HepG2 (cell line): ENCODE measurements around the gene FBRSL1. TPM values are rescaled to one million over a fixed set of nuclear protein-coding genes. Genes with fewer than 3 reads are reported as not detected.

Experiments
- FOXA3 ChIP-seq: IDR thresholded peaks from 2 replicates; pipeline ENCODE4 v1.6.1; 2016; ENCODE audit warnings: missing genetic modification reagents, missing compliant biosample characterization
- HNRNPL ChIP-seq: fragments of 200-400 bp; formaldehyde crosslinking; IDR thresholded peaks from 2 replicates; pipeline ENCODE4 v1.6.1; 2017; ENCODE audit warnings: mild to moderate bottlenecking, low read depth, low read length
- NFAT5 ChIP-seq: sonication (generic); formaldehyde crosslinking; IDR thresholded peaks from 2 replicates; pipeline ENCODE4 v1.4.0; 2020; ENCODE audit warnings: missing genetic modification reagents
- PAXIP1 ChIP-seq: sonication (generic); formaldehyde crosslinking; conservative IDR thresholded peaks from 2 replicates; pipeline ENCODE4 v1.4.0; 2020; ENCODE audit warnings: mild to moderate bottlenecking, missing genetic modification reagents, moderate library complexity
- PRDM15 ChIP-seq: sonication (generic); formaldehyde crosslinking; IDR thresholded peaks from 2 replicates; pipeline ENCODE4 v1.4.0; 2020; ENCODE audit warnings: missing genetic modification reagents
- TP53 ChIP-seq: sonication (generic); formaldehyde crosslinking; conservative IDR thresholded peaks from 2 replicates; pipeline ENCODE4 v1.4.0; 2020; ENCODE audit warnings: missing genetic modification reagents
- YEATS4 ChIP-seq: sonication (generic); formaldehyde crosslinking; IDR thresholded peaks from 2 replicates; pipeline ENCODE4 v1.4.0; 2020; ENCODE audit warnings: missing genetic modification reagents, borderline replicate concordance
- ZFY ChIP-seq: sonication (generic); formaldehyde crosslinking; IDR thresholded peaks from 2 replicates; pipeline ENCODE4 v1.4.0; 2020; ENCODE audit warnings: missing genetic modification reagents
- ZNF333 ChIP-seq: sonication (generic); formaldehyde crosslinking; IDR thresholded peaks from 2 replicates; pipeline ENCODE4 v1.4.0; 2020; ENCODE audit warnings: mild to moderate bottlenecking, missing genetic modification reagents, borderline replicate concordance
- ZNF710 ChIP-seq: sonication (generic); formaldehyde crosslinking; IDR thresholded peaks from 2 replicates; pipeline ENCODE4 v1.5.0; 2020; ENCODE audit warnings: mild to moderate bottlenecking, missing genetic modification reagents, borderline replicate concordance
- polyA plus RNA-seq, 8 experiments: library from polyadenylated mRNA; depleted of rRNA in 3 of 8; stranded (reverse) in 7 of 8; unstranded in 1 of 8; fragments of >200 nt; fragmentation: Illumina TruSeq in 4 of 8; extraction: Trizol in 4 of 8; gene quantifications; 2 replicates each; pipeline versions ENCODE4 v1.2.1 to v1.2.3, GENCODE V29; 2011 to 2016; ENCODE audit warnings: low read depth in 4 of 8, missing spikeins in 1 of 8, mixed read lengths in 1 of 8; ENCODE audit not compliant: insufficient read depth in 1 of 8
- total RNA-seq, 5 experiments: library from RNA; depleted of rRNA; stranded (reverse); fragments of >200 nt; fragmentation: Illumina TruSeq; extraction: Trizol; gene quantifications; 2 replicates each; pipeline ENCODE4 v1.2.3, GENCODE V29; 2016; ENCODE audit warnings: low read depth in 1 of 5
- TF ChIP-seq, protein P1 (sequence below): sonication (generic); formaldehyde crosslinking; IDR thresholded peaks from 2 replicates; pipeline ENCODE4 v1.8.0; 2022; ENCODE audit warnings: missing genetic modification reagents, mild to moderate bottlenecking, inconsistent platforms, borderline replicate concordance

Gene FBRSL1
- total and polyA plus RNA-seq, 2 of the 13 experiments (the other 11 are each of a cell fraction or from before 2014, with no cell fraction given): 3.6 to 7.9 TPM

GRCh38 chr12:132517013-132517739 lies 27.2 kb downstream of the FBRSL1 start (continued):
- TF ChIP-seq NFAT5 (CRISPR knock-in tag): 0 out of 2 replicates have a peak, but pooled peaks have one; percentile 70
- TF ChIP-seq FOXA3 (CRISPR knock-in tag): peak; percentile 37
- TF ChIP-seq PAXIP1 (CRISPR knock-in tag): peak; percentile 81
- TF ChIP-seq, protein P1, sequence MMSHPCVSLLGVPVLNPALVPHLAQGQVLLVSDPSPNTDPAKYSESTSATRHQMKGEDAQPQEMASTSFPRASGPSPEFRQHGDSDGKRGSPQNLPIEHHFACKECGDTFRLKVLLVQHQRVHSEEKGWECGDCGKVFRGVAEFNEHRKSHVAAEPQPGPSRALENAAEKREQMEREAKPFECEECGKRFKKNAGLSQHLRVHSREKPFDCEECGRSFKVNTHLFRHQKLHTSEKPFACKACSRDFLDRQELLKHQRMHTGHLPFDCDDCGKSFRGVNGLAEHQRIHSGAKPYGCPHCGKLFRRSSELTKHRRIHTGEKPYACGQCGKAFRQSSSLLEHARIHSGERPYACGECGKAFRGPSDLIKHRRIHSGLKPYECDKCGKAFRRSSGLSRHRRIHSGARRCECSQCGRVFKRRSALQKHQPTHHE (CRISPR knock-in tag): 0 out of 2 replicates have a peak, but pooled peaks have one; percentile 49
- TF ChIP-seq HNRNPL: peak; percentile 86
- TF ChIP-seq TP53: 0 out of 2 replicates have a peak, but pooled peaks have one; percentile 38
- peak; percentile 54; the same call in 1 of the 2 replicates for TF ChIP-seq ZNF710 (CRISPR knock-in tag)
- TF ChIP-seq PRDM15 (CRISPR knock-in tag): peak; percentile 61; the same call in 1 of the 2 replicates
- peak; percentile 86 for TF ChIP-seq ZFY (CRISPR knock-in tag)
- no peak for TF ChIP-seq ZNF333 (CRISPR knock-in tag)
- peak; percentile 87; the same call in 1 of the 2 replicates for TF ChIP-seq YEATS4 (CRISPR knock-in tag)
